ENCODE results near the gene COX8A.
"Not testable (repeated sequence)": the region's sequence is repeated elsewhere in the genome, so short reads cannot be mapped to it uniquely, and the experiment has no call there.

COX8A gene

GRCh38 chr11:63969461-63969860 is 5.0 kb upstream of the COX8A start:
- DNase-seq (ENCODE audit: low spot score): no peak

- no peak for DNase-seq (ENCODE audit: low spot score)
These were observed 3.5 kb upstream of the COX8A start for GRCh38 chr11:63970902-63971301.

- DNase-seq (ENCODE audit: low spot score): not testable (repeated sequence)
These were observed 535 bp upstream of the COX8A start for GRCh38 chr11:63973912-63974258.

- DNase-seq (ENCODE audit: low spot score): no peak
These were observed 4.3 kb downstream of the COX8A start for GRCh38 chr11:63978551-63979239.

GRCh38 chr11:63979426-63979825 is 5.0 kb downstream of the COX8A start:
- no peak for DNase-seq (ENCODE audit: low spot score)

- peak; percentile 58 for DNase-seq (ENCODE audit: low spot score)
These were observed 11.4 kb downstream of the COX8A start for GRCh38 chr11:63985812-63986155.

- peak; percentile 92 for DNase-seq (ENCODE audit: low spot score)
These were observed 11.9 kb downstream of the COX8A start, which contains the start of gene OTUB1 for GRCh38 chr11:63986156-63986931. Gene OTUB1, plus strand, starts transcription at chr11:63986438. Its CDS starts 19 bp downstream, at chr11:63986457.

GRCh38 chr11:63986932-63987513 is 12.6 kb downstream of the COX8A start:
- no peak for DNase-seq (ENCODE audit: low spot score)

GRCh38 chr11:63991558-63991957 is 17.1 kb downstream of the COX8A start:
- DNase-seq (ENCODE audit: low spot score): no peak

GRCh38 chr11:63993100-63993499 is 18.7 kb downstream of the COX8A start:
- DNase-seq (ENCODE audit: low spot score): no peak

- DNase-seq (ENCODE audit: low spot score): no peak
These were observed 19.6 kb downstream of the COX8A start for GRCh38 chr11:63993993-63994392.

- no peak for DNase-seq (ENCODE audit: low spot score)
These were observed 22.1 kb downstream of the COX8A start for GRCh38 chr11:63996512-63996911.

GRCh38 chr11:63997104-63997700 is 22.8 kb downstream of the COX8A start:
- no peak for DNase-seq (ENCODE audit: low spot score)

- DNase-seq (ENCODE audit: low spot score): no peak
These were observed 23.4 kb downstream of the COX8A start for GRCh38 chr11:63997801-63998337.

GRCh38 chr11:63998558-63999348 is 24.3 kb downstream of the COX8A start:
- DNase-seq (ENCODE audit: low spot score): no peak

- no peak for DNase-seq (ENCODE audit: low spot score)
These were observed 25.1 kb downstream of the COX8A start for GRCh38 chr11:63999349-64000025.

- no peak for DNase-seq (ENCODE audit: low spot score)
These were observed 25.8 kb downstream of the COX8A start for GRCh38 chr11:64000026-64000739.

GRCh38 chr11:64000740-64001483 is 26.5 kb downstream of the COX8A start:
- no peak for DNase-seq (ENCODE audit: low spot score)

GRCh38 chr11:64001484-64002420 is 27.3 kb downstream of the COX8A start:
- no peak for DNase-seq (ENCODE audit: low spot score)

Data from RKO (cell line).